ENCODE measurements around the gene PARD3.
"Not testable (repeated sequence)": the region's sequence is repeated elsewhere in the genome, so short reads cannot be mapped to it uniquely, and the experiment has no call there.

PARD3 gene

GRCh38 chr10:34280599-34281374 lies 534.3 kb downstream of the PARD3 start:
- DNase-seq: no peak

GRCh38 chr10:34275626-34276130 lies 539.4 kb downstream of the PARD3 start:
- DNase-seq: no peak

GRCh38 chr10:34274906-34275305 lies 540.2 kb downstream of the PARD3 start:
- no peak for DNase-seq

- DNase-seq: no peak
These were observed 541.8 kb downstream of the PARD3 start for GRCh38 chr10:34273340-34273739.

GRCh38 chr10:34272316-34272715 lies 542.8 kb downstream of the PARD3 start:
- DNase-seq: no peak

GRCh38 chr10:34268410-34268809 lies 546.7 kb downstream of the PARD3 start:
- DNase-seq: not testable (repeated sequence)

GRCh38 chr10:34262985-34263384 lies 552.1 kb downstream of the PARD3 start:
- DNase-seq: no peak

- no peak for DNase-seq
These were observed 554.2 kb downstream of the PARD3 start for GRCh38 chr10:34260904-34261303.

- DNase-seq: no peak
These were observed 558.9 kb downstream of the PARD3 start for GRCh38 chr10:34256216-34256615.

GRCh38 chr10:34255035-34255434 lies 560.1 kb downstream of the PARD3 start:
- no peak for DNase-seq

- no peak for DNase-seq
These were observed 560.5 kb downstream of the PARD3 start for GRCh38 chr10:34254596-34254995.

GRCh38 chr10:34252111-34252510 lies 563.0 kb downstream of the PARD3 start:
- no peak for DNase-seq

GRCh38 chr10:34251177-34251576 lies 563.9 kb downstream of the PARD3 start:
- DNase-seq: no peak

- no peak for DNase-seq
These were observed 564.4 kb downstream of the PARD3 start for GRCh38 chr10:34250722-34251121.

- DNase-seq: peak; percentile 29
These were observed 565.5 kb downstream of the PARD3 start for GRCh38 chr10:34249634-34250033.

GRCh38 chr10:34247560-34247959 lies 567.5 kb downstream of the PARD3 start:
- DNase-seq: no peak

- no peak for DNase-seq
These were observed 570.2 kb downstream of the PARD3 start for GRCh38 chr10:34244756-34245484.

- no peak for DNase-seq
These were observed 573.7 kb downstream of the PARD3 start for GRCh38 chr10:34241226-34242000.

GRCh38 chr10:34240039-34240438 lies 575.1 kb downstream of the PARD3 start:
- no peak for DNase-seq

- no peak for DNase-seq
These were observed 577.1 kb downstream of the PARD3 start for GRCh38 chr10:34237898-34238455.

- no peak for DNase-seq
These were observed 578.2 kb downstream of the PARD3 start for GRCh38 chr10:34236931-34237330.

GRCh38 chr10:34235164-34235832 lies 579.8 kb downstream of the PARD3 start:
- peak; percentile 30 for DNase-seq

All from NCI-H1436 (cell line).